HG03520 (cell line): ENCODE data around the gene COL23A1.
"Not testable (repeated sequence)": the region's sequence is repeated elsewhere in the genome, so short reads cannot be mapped to it uniquely, and the experiment has no call there.

Experiments
- ATAC-seq: cut with Tn5 transposase; IDR thresholded peaks from one replicate; pipeline ENCODE4 v1.9.1; 2021; ENCODE audit warnings: mild to moderate bottlenecking, moderate library complexity; ENCODE audit not compliant: unreplicated experiment

COL23A1 gene

GRCh38 chr5:178383301-178383918 is 206.8 kb downstream of the COL23A1 start:
- no peak for ATAC-seq

DNA sequence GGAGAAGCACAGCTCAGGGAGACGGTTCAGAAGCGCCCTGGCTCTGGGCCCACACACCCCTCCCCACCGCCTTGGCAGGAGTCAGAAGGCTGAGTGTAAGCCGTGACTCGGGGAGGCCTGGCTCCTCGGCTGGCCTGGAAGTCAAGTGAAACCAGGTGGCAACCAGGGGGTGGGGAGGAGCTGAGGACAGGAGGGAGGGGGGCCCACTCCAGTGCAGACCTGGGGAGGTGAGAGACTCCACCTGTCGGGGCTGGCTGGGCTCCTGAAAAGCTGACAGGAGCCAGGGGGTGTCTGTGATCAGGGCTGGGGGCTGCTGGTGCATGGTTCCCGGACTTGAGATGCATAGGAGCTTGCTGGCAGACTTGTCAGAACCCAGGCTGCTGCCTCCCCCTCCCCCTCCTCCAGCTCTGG is 207.4 kb downstream of the COL23A1 start:
- no peak for ATAC-seq

- ATAC-seq: no peak
Measured at GRCh38 chr5:178381921-178382695, 208.1 kb downstream of the COL23A1 start.

DNA sequence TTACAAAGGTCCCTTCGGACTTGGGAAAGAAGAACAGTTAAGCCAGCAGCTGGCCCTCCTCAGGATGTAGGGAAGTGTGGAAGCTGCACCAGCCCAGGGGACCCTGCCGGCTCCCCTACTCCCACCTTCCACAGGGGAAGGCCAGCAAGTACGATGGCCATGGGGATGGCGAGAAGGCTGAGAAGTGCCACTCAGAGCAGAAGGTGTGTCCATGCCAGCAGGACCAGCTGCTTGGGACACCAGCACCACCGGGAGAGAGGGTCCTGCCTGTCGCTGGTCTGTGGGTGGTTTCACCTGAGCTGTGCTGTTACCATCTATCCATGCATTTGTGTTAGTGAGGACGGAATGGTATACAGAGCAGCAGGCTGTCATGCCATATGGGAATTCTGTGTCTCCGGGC is 209.0 kb downstream of the COL23A1 start:
- no peak for ATAC-seq

GRCh38 chr5:178380541-178381074 is 209.6 kb downstream of the COL23A1 start:
- ATAC-seq: no peak

DNA sequence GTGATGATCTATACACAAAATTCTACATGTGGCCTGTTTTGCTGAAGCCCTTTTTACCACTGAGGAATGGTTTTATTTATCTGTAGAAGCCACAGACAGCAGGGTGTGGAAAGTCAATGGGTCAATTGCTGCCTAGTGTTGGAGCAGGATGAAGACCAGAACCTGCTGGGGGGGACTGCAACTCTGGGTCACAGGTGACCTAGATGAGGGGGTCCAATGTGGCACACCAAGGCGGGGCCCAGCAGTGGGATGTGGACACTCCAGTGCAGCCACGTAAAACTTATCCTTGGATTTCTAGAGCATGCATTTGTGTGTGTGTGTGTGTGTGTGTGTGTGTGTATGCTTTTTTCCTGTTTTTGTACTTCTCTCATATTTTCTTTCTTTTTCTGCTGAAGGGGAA is 210.1 kb downstream of the COL23A1 start:
- ATAC-seq: no peak

- no peak for ATAC-seq
Measured at GRCh38 chr5:178378527-178379484, 211.4 kb downstream of the COL23A1 start.

DNA sequence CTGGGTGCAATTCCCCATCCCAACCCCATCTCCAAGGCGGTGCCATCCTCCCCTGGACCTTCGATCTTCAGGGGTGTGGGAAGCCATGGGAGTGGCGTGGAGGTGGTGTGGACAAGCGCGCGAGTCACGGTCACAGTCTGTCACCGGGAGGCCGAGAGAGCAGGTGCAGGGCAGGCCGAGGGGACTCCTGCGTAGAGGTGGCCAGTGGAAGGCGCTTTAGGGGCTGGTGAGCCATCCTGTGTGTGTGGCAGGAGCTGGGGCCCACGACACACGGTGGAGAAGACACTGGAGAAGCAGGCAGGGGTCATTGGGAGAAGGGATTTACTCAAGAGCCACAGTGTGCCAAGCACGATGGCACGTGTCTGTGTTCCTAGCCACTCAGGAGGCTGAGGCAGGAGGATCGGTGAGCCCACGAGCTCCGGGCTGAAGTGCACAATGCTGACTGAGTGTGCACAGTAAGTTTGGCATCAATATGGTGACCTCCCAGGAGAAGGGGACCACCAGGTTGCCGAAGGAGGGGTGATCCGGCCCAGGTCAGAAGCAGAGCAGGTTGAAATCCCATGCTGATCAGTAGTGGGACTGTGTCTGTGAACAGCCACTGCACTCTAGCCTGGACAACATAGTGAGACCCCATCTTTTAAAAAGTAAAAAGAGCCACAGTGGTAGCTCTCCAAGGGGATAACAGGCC is 212.5 kb downstream of the COL23A1 start:
- no peak for ATAC-seq

DNA sequence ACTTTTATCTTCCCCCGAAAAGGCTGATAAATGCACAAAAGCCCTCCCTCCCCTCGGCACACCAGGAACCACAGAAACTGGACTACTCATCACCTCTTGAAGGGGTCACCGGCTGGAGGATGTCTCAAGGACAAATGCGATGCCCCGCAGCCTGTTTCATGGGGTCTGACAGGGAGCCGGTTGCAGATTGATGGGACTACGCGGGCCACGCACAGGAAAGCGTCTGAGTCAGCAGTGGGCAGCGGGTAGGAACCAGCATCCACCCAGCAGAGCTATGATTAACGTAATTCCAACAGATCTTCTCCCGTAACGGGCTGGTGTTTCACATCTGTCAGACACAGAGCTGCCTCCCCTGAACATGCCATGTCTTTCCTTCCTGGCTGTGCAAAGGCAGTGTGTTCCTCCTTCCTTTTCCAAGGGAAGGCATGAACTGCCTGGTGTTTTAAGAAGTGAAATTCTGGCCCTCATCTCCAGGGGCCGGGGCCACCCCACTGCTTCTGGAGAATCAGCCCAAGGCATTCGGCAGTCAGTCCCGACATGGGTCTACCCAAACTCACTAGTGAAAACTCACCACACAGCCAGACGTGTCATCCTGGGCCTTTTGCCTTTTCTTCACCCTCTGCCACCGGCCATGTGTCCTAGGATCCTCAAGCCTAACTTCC is 213.1 kb downstream of the COL23A1 start:
- no peak for ATAC-seq

DNA sequence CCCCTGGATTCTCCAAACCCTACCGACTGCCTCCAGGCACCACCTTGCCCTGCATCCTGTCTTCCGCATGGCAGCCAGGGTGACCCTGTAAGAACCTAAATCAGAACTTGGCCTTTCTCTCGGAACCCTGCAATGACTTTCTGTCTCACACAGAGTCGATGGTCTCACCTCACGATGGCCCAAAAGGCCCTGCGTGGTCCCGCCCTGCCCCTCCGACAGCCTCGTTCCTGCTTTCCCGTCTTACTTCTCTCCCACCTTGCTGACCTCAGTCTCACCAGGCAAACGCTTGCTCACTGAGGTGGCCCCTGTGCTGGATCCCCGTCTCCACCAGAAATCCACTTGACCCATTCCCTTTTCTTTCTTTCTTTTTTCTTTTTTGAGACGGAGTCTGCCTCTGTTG is 214.8 kb downstream of the COL23A1 start:
- no peak for ATAC-seq

GRCh38 chr5:178373711-178374110 is 216.5 kb downstream of the COL23A1 start:
- ATAC-seq: no peak

DNA sequence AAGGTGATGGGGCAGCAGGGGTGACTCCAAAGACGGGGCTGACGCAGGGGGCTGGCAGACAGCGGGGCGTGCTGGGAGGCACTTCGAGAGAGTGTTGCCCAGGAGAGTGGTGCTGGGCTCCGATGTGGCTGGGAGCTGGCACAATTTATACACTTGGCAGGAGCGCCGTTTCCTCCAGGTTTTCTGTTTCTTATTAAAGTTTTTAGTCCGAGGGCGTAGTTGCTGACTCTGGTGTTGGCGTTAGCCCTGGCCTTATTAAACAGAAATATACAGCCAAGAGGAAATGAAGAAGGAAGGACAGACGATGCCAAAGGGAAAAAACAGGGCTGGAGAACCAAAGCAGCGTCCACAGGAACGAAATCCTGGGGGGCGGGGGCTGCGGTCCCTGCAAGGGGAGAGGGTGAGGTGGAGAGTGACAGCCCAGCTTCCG is 218.0 kb downstream of the COL23A1 start:
- no peak for ATAC-seq

- no peak for ATAC-seq
Measured at GRCh38 chr5:178371362-178372111, 218.7 kb downstream of the COL23A1 start.

DNA sequence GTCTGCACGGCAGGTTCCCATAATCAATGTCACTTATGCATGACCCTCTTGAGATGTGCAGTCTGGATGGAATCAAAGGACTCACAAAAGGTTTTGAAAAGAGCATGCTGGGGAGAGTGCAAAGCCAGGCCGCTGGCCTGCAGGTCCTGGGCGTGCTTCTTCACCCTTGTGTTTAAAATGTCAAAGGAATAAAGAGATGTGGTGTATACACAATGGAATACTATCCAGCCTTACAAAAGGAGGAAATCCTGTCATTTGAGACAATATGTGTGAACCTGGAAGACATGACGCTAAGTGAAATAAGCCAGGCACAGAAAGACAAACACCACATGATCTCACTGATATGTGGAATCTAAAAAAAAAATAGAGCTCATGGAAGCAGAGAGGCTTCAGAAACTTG is 220.1 kb downstream of the COL23A1 start:
- no peak for ATAC-seq

DNA sequence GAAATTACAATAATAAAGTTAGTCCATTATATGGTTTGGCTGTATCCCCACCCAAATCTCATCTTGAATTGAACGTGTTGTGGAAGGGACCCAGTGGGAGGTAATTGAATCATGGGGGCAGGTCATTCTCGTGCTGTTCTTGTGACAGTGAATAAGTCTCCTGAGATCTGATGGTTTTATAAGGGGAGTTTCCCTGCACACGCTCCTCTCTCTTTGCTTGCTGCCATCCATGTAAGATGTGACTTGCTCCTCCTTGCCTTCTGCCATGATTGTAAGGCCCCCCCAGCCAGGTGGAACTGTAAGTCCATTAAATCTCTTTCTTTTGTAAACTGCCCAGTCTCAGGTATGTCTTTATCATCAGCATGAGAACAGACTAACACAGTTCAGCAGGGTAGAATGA is 220.7 kb downstream of the COL23A1 start:
- ATAC-seq: not testable (repeated sequence)

GRCh38 chr5:178368716-178369300 is 221.4 kb downstream of the COL23A1 start:
- ATAC-seq: no peak

GRCh38 chr5:178368274-178368673 is 221.9 kb downstream of the COL23A1 start:
- no peak for ATAC-seq

DNA sequence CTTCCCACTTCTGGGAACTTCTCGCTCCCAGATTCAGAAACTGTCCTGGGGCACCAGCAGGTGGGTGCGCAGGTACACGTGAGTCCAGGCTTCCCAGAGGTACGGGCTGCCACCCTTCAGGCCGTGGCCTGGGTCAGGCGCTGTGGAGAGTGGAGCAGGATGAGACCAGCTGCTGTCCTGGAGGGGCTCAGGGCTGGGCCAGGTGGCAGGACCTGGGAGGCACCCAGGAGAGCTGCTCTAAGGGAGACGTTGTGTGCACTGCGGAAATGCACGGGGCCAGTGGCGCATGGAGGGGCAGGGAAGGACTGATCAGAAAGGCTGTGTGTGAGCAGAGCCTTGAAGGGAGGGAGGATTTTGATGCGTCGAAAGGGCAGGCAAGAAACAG is 222.5 kb downstream of the COL23A1 start:
- no peak for ATAC-seq
